HL-60/S4 (cell line): ENCODE data around the gene SEPSECS.

Experiments used
- in situ Hi-C: fragments of 300-500 bp; cut with MboI; formaldehyde crosslinking; loops from 2 replicates; pipeline ENCODE4 v1.14.3; 2022; ENCODE audit warnings: low sequenced_read_pairs

SEPSECS gene

GRCh38 chr4:25159837-25160713, at the start of gene SEPSECS:
SEPSECS (minus strand) TSS chr4:25160449; CDS start chr4:25160369, 80 bp downstream.
- in situ Hi-C loops, result no loop called here

- in situ Hi-C loops, result no loop called here
Observed at GRCh38 chr4:25209702-25210101, 49.5 kb upstream of the SEPSECS start.

DNA sequence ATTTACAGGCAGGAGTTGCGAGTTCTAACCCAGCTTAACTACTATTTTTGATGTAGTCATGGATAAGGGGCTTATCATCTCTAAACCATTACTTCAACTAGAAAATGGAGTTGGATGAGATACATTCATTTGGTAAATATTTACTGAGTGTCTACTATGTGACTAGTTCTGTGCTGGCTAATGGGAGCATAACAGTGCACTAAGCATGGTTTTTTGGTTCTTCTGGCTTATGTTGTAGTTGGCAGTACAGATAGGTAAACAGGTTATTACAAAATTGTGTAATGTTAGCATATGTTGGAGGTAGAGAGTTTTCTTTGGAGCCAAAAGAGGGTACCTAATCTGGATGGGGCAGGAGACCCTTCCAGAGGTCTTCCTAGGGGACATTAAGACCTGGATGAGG, 47.7 kb upstream of the SEPSECS start:
- in situ Hi-C loops, result no loop called here

GRCh38 chr4:25198713-25199112, 38.5 kb upstream of the SEPSECS start:
- in situ Hi-C loops, result loop anchor here (25.0 kb wide), 1 partner anchor 164 kb away; no protein-coding TSS in a partner anchor

DNA sequence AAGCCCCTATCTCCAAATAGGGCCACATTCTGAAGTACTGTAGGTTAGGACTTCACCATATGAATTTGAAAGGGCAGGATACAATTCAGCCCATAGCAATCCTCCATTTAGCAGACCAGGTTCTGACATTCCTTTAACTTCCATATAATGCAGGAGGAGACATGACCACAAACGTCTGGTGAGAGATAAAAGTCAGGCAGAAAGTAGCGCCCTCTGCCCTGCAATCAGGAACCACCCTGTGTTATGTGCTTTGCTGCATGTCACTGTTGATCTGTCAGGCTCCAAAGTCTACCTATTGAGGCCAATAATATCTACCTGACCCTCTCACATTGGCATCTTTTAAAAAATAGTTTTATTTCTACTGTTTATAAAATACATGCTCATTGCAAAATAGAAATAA, 30.2 kb upstream of the SEPSECS start:
- in situ Hi-C loops, result loop anchor here (25.0 kb wide), 1 partner anchor 172 kb away; no protein-coding TSS in a partner anchor

DNA sequence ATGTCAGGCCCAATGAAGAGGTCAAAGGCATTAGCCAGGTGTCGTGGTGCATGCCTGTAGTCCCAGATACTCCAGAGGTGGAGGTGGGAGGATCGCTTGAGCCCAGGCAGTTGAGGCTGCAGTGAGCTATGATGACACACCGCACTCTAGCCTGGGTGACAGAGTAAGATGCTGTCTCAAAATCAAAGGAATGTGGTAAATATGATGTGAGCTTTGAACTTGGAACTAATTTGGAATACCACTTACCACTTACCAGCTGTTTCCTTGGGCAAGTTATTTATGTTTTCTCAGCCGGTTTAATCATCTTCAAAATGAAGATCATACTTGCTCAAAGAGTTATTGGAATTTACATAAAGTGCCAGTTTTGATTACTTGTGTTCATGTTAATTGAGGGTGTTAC, 23.8 kb upstream of the SEPSECS start:
- in situ Hi-C loops, result loop anchor here (25.0 kb wide), 1 partner anchor 178 kb away; no protein-coding TSS in a partner anchor

- in situ Hi-C loops, result loop anchor here (25.0 kb wide), 1 partner anchor 179 kb away; no protein-coding TSS in a partner anchor
Observed at GRCh38 chr4:25182937-25183336, 22.7 kb upstream of the SEPSECS start.

DNA sequence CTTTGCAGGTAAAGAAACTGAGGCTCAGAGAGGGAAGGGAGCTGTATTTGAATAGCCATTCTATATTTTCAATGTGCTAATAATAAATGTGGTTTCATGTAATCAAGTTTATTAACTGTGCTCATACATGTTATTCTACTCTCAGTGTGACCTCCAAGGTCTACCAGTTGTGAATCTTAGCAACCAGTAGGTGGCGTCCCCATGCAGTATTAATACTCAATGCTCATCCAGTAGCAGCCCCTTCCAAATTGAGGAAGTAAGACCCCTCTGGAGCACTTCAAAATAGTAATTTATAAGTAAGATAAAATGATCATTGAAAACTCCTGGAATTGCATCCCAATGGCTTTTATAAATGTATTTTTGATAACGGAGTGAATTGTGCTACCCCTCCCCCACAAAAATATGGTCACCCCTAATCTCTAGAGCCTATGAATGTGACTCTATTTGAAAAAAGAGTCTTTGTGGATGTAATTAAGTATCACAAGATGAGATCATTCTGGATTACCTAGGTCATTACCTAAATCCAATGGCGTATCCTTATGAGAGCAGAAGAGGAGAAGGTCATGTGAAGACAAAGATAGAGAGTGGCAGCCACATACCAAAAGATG, 20.4 kb upstream of the SEPSECS start:
- in situ Hi-C loops, result loop anchor here (25.0 kb wide), 1 partner anchor 182 kb away; no protein-coding TSS in a partner anchor

GRCh38 chr4:25178838-25179261, 18.6 kb upstream of the SEPSECS start:
- in situ Hi-C loops, result loop anchor here (25.0 kb wide), 1 partner anchor 183 kb away; no protein-coding TSS in a partner anchor

- in situ Hi-C loops, result loop anchor here (25.0 kb wide), 1 partner anchor 185 kb away; no protein-coding TSS in a partner anchor
Observed at GRCh38 chr4:25177147-25177546, 16.9 kb upstream of the SEPSECS start.

DNA sequence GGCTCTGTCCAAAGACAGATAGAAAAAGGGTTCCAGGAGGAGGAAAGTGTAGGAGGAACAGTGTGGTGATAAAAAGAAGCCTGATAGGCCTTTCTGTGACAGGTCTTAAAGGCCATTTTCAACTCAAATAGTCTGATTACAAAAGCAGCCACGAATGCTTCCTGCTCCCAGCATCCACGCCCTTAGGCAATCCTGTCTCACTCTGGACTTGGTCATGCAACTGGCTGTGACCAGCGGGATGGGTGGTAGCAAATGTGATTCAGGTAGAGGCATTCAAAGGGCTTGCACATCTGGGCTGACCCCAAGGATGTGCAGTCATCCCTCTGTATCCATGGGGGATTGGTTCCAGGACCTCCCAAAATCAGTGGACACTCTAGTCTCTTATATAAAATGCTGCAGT, 14.4 kb upstream of the SEPSECS start:
- in situ Hi-C loops, result loop anchor here (25.0 kb wide), 1 partner anchor 188 kb away; no protein-coding TSS in a partner anchor

GRCh38 chr4:25172961-25173915, 13.0 kb upstream of the SEPSECS start:
- in situ Hi-C loops, result no loop called here

DNA sequence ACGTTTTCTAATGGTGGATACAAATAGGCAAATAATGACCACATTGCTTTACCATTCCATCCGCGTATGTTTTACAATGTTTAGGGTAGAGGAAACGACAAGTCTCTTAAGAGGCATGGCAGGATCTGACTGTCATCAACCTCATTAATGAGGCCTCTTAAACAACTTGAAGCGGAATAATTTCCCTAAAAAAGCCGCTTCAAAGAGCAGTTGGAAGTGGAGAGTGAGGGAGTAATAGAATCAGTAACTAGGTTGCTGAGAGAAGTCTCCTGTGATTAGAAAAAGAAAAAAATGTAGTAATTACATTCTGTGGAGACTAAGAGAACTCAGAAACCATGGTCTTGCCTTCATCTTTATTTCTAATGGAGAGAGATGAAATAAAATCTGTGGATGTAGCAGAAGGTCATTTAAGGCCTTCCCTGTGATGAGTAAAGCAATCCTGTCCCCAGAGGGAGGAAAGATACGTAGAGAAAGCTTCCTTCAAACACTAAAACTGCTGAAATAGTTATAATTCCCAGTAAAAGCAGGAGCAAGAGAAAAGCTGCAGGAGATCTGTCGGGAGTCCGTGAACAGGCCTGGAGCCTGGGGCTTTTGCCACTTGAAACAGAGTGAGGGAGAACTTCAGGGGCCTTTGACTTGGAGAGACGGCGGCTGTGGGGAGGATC, 11.1 kb upstream of the SEPSECS start:
- in situ Hi-C loops, result no loop called here

DNA sequence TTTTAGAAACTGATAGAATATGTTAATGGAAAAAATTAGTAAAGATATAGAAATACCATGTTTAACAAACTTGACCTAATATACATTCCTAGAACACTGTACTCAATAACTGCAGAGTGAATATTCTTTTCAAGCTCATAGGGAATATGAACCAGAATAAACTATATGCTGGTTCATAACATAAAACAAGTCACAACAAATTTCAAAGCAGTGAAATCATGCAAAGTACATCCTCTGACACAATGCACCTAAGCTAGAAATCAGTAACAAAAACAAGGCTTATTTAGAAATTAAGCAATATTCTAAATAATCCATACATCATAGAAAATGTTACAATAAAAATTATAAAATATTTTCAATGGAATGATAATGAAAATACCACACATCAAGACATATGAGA, 9.2 kb upstream of the SEPSECS start:
- in situ Hi-C loops, result no loop called here

- in situ Hi-C loops, result no loop called here
Observed at GRCh38 chr4:25165916-25166315, 5.7 kb upstream of the SEPSECS start.

DNA sequence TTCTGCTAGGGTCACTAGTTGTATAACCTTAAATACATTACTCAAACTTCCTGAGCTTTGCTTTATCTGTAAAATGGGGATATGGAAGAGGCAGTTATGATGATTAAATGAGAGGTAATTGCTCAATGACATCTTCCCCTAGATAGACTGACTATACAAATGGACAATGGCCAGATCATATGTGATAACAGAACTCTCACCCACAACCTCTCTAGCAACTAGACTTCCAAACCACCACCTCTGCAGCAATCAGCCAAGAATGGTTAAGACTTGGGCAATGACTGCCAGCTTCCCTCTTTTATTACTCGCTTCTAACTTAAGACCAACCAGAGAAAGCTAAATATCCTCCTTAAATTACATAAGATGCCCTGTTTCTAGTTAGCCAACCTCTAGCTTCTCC, 2.9 kb upstream of the SEPSECS start:
- in situ Hi-C loops, result no loop called here

GRCh38 chr4:25162566-25162965, 2.3 kb upstream of the SEPSECS start:
- in situ Hi-C loops, result no loop called here

GRCh38 chr4:25161593-25161950, 1.3 kb upstream of the SEPSECS start:
- in situ Hi-C loops, result no loop called here

DNA sequence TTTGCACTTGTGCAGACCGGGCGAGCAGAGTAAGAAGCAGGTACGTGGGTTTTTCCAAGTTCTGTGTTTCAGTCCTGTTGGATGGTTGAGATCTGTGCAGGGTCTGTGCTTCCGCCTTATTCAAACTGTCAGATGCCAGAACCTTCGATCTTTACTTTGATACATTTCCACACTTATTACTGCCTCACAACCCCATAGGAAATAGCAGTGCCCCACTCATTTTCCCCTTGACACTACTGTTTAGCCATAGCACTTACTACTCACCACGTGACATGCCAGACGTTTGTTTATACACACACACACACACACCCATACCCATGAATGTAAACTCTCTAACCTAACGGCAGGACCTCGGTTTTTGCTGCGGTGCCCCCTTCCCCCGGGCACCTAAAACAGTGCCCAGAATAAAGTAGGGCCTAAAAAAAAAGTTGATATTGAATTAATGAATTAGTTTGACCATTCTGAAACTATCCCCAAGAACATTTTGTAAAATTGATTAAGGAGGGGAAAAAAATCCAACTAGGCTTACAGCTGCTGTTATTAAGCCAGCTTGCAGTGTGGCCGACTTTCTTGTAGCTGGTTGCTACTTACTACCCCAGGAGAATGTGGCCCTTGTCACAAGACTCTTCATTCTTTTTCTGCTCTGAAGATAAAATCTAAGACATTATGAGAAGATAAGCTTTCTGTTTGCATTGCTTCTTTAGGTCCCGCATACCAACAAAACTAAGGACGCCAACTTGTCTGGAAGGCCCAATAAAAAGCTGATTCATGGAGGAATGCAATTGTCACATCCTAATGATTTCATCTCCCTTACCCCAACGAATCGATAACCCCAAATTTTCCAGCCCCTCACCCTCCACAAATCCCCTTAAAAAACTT, 704 bp upstream of the SEPSECS start:
- in situ Hi-C loops, result no loop called here
